Gastroesophageal sphincter (tissue), 3 donors: ENCODE data around the gene TBCK.

Experiments used
- CTCF ChIP-seq, 4 experiments: fragments of 200-600 bp in 2 of 4; fragments of 450-650 bp in 2 of 4; sonication (generic) in 1 of 4; IDR thresholded peaks; one replicate each; pipeline ENCODE4 v1.5.1; 2017 to 2019; ENCODE audit warnings: antibody characterized with exemption in 4 of 4, mild to moderate bottlenecking in 2 of 4, moderate library complexity in 2 of 4
- EP300 ChIP-seq: sonication (generic); formaldehyde crosslinking; IDR thresholded peaks from one replicate; pipeline ENCODE4 v1.6.1; 2017; ENCODE audit warnings: antibody characterized with exemption, mild to moderate bottlenecking
- POLR2A ChIP-seq, 2 donors: fragments of 450-650 bp; IDR thresholded peaks; one replicate each; pipeline ENCODE4 v1.6.1; 2017; ENCODE audit warnings: antibody characterized with exemption in 2 of 2, mild to moderate bottlenecking in 2 of 2, moderate library complexity in 1 of 2
- POLR2AphosphoS5 ChIP-seq: sonication (generic); formaldehyde crosslinking; IDR thresholded peaks from one replicate; pipeline ENCODE4 v1.6.1; 2017; ENCODE audit warnings: antibody characterized with exemption

DNA sequence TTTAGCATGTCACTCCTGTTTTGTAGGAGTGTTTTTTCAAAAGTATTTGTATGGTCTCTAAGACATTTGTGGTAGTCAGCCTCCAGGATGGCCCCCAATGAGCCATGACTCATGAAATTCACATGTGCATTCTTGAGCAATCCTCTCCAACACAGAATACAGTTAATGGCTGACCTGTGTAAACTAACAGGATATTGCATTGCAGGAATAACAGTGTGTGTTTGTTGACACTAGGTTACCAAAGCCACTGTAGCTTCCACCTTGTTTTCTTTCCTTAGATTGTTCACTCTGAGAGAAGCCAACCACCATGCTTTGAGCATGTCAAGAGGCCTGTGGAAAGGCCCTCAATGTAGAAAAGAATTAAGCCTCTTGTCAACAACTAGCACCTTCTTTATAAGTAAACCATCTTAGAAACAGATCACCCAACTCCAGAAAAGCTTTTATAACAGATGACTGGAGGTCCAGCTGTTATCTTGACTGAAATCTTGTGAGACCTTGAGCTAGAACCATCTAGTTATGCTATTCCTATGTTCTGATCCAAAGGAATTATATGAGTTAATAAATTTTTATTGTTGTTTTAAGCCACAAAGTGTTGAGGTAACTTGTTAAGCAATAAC is 28.5 kb downstream of the TBCK start:
- TF ChIP-seq POLR2A (IDR thresholded peaks at IDR 0.05): no peak
- TF ChIP-seq CTCF (IDR thresholded peaks at IDR 0.05): no peak
- no peak for TF ChIP-seq POLR2AphosphoS5
- TF ChIP-seq EP300: no peak
